Measurements from ENCODE around the gene LRCH1. TPM values are rescaled to one million over a fixed set of nuclear protein-coding genes. Genes with fewer than 3 reads are reported as not detected.

Gene LRCH1
- total and polyA plus RNA-seq, 8 donors, result 16.1 to 30.5 (median 26.8) TPM

DNA sequence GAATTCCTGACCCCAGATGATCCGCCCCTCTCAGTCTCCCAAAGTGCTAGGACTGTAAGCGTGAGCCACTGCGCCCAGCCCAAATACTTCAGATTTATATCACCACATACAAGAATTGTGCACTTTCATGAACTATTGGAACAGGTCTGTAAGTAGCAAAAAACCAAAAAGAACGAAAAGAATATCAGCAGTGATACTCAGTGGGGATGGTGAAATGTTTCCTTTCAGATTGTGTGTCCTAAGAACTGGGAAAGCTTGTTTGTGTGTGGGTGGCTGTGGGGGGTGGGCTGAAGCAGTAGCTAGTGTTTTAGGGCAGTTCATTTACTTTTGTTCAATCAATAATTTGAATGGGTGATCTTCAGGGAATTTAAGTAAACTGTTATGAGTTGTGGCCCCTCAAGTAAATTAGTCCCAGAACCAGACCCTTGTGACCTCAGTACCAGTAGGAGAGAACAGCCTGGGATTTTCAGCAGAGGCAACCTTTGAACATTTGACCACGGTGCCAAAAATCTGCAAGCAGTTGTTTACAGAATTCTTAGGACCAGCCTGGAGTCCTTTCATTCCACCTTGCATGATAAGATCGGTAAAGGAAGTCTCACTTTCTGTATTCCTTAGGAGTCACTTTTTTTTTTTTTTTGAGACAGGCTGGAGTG, 106.6 kb downstream of the LRCH1 start:
- Histone ChIP-seq H3K4me1 (peaks cover 17 to 38% of the 10 kb centered on the region in 2 donors), H3K36me3 (no peaks in the 10 kb centered on the region), H3K4me3 (no peak overlapping the region), H3K27me3 (no peaks in the 10 kb centered on the region), H3K9me3 (no peaks in the 10 kb centered on the region), H3K27ac (no peak overlapping the region)
- DNase-seq (no peak), ATAC-seq (no peak)
- intact Hi-C loops (cut with DNase I), result no loop called here
- TF ChIP-seq, protein P1, sequence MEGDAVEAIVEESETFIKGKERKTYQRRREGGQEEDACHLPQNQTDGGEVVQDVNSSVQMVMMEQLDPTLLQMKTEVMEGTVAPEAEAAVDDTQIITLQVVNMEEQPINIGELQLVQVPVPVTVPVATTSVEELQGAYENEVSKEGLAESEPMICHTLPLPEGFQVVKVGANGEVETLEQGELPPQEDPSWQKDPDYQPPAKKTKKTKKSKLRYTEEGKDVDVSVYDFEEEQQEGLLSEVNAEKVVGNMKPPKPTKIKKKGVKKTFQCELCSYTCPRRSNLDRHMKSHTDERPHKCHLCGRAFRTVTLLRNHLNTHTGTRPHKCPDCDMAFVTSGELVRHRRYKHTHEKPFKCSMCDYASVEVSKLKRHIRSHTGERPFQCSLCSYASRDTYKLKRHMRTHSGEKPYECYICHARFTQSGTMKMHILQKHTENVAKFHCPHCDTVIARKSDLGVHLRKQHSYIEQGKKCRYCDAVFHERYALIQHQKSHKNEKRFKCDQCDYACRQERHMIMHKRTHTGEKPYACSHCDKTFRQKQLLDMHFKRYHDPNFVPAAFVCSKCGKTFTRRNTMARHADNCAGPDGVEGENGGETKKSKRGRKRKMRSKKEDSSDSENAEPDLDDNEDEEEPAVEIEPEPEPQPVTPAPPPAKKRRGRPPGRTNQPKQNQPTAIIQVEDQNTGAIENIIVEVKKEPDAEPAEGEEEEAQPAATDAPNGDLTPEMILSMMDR (IDR thresholded peaks at IDR 0.05), result no peak

DNA sequence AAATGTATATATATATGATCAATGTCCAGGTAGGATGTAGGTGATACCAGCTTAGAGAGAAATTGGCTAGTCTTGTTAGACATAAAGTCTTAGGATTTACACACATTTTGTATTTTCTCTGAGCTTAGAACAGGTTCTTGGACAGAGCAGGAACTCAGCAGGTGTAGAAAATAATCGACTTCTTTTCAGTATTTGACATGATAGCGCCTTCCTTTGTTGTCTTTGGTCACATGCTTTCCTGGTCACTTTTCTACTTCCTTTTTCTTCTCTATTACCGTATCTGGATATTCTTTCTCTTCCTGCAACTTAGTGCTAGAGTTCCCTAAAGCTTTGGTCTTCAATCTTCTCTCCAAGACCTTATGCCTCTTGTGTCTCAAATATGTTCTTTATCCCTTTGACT, 107.4 kb downstream of the LRCH1 start:
- no peaks in the 10 kb centered on the region for H3K9me3 ChIP-seq
- peaks cover 10 to 33% of the 10 kb centered on the region in 2 donors for H3K4me1 ChIP-seq
- DNase-seq (no peak), ATAC-seq (no peak)
- H3K27ac ChIP-seq, result peak overlapping the region in 1 of 2 donors; percentile 42
- TF ChIP-seq, protein P1 (IDR thresholded peaks at IDR 0.05), result no peak
- no peaks in the 10 kb centered on the region for H3K27me3 ChIP-seq
- intact Hi-C loops (cut with DNase I), result no loop called here
- no peaks in the 10 kb centered on the region for H3K36me3 ChIP-seq
- H3K4me3 ChIP-seq, result no peak overlapping the region

DNA sequence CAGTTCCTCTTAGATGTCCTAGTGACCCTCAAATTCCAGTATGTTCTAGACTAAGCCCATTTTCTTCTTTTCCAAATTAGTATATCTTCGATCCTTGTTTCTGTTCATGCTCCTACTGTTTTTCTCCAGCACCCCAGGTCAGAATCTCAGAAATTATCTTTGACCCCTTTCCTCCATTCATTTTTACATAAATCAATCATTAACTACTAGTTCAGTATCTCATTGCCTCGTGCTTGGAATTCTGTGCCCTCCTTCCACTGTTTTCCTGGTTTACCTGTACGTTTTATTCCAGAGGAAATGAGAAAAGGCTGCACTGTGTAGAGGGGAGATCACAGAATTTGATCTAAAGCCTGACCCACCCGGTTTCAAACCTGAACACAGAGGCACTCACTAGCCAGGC, 107.9 kb downstream of the LRCH1 start:
- no peak for ATAC-seq
- peaks cover 8 to 34% of the 10 kb centered on the region in 2 donors for H3K4me1 ChIP-seq

DNA sequence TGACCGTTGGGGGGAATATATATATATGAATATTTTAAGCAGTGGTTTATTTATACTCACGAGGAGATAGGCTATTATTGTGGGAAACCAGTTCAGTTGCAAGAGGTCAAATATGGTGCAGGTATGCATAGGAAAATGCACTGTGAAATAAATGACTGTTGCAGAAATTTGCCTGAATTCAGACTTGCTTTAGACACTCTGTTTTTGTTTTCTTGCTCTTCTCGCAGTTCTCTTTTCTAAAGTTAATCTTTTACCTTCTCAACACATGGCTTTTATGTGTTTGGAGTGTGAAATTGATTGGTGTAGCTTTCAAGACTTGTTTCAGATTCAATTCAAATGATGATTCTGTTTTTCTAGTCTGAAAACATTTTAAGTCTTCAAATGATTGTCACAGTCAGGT, 109.7 kb downstream of the LRCH1 start:
- ATAC-seq (no peak), DNase-seq (no peak)
- H3K27ac ChIP-seq, result peak overlapping the region in 1 of 2 donors; percentile 55
- intact Hi-C loops (cut with DNase I), result no loop called here
- H3K27me3 ChIP-seq, result no peaks in the 10 kb centered on the region
- peaks cover 0 to 40% of the 10 kb centered on the region in 2 donors for H3K4me1 ChIP-seq
- TF ChIP-seq, protein P1 (IDR thresholded peaks at IDR 0.05), result no peak
- H3K4me3 ChIP-seq, result no peak overlapping the region
- no peaks in the 10 kb centered on the region for H3K36me3 ChIP-seq
- no peaks in the 10 kb centered on the region for H3K9me3 ChIP-seq

More for the DNA sequence above, 107.9 kb downstream of the LRCH1 start:
- Histone ChIP-seq H3K4me3 (no peak overlapping the region), H3K27ac (peak overlapping the region in 1 of 2 donors; percentile 42), H3K27me3 (no peaks in the 10 kb centered on the region), H3K9me3 (no peaks in the 10 kb centered on the region), H3K36me3 (no peaks in the 10 kb centered on the region)
- intact Hi-C loops (cut with DNase I), result no loop called here
- no peak for DNase-seq
- TF ChIP-seq, protein P1 (IDR thresholded peaks at IDR 0.05), result no peak

DNA sequence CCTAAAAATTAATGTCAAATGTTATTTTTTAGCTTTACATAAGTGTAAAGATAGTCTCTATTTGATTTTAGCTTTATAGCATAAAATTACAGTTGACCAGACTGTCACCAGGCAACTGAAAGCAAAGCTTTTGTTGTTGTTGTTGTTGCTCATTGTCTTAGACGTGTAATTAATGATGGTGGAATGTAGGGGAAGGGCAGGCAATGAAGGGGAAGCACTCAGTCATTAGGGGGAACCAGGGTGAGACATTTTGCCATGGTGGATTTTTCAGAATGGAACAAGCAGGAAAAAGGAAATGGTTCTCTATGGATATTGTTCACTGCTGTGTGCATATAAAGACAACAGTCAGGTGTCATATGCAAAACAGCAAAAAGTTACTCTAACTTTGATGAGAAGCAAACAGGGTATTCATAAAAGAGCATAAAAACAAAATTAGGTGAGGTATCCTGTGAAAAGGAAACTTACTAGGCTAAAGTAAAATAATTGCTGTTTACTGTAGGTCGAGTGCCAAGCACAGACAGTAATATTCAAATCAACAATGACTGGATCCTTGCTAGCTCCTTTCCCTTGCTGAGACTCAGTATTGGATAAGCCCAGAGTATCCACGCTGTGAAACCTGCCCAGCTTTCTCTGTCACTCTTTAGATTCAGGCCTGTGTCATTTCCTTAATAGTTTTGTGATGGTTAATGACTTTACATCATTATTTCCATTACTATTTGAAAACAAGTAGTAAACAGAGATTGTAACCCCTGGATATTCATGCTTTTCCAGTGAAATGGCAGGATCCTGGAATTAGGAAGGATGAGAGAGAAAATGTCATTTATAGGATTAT, 110.5 kb downstream of the LRCH1 start:
- no peak for ATAC-seq
- Histone ChIP-seq H3K4me1 (peaks cover 0 to 47% of the 10 kb centered on the region in 2 donors), H3K4me3 (no peak overlapping the region), H3K36me3 (no peaks in the 10 kb centered on the region), H3K27ac (peak overlapping the region in 1 of 2 donors; percentile 55), H3K9me3 (no peaks in the 10 kb centered on the region), H3K27me3 (no peaks in the 10 kb centered on the region)
- TF ChIP-seq, protein P1 (IDR thresholded peaks at IDR 0.05), result no peak
- intact Hi-C loops (cut with DNase I), result no loop called here
- no peak for DNase-seq

Measured in left lung (tissue), 10 donors.